Measurements from ENCODE around the gene CNTNAP5. TPM values are rescaled to one million over a fixed set of nuclear protein-coding genes. Genes with fewer than 3 reads are reported as not detected.

Gene CNTNAP5
- total and polyA plus RNA-seq, 9 of the 15 experiments (the other 6 are each of a cell fraction or from before 2014, with no cell fraction given), result not detected

DNA sequence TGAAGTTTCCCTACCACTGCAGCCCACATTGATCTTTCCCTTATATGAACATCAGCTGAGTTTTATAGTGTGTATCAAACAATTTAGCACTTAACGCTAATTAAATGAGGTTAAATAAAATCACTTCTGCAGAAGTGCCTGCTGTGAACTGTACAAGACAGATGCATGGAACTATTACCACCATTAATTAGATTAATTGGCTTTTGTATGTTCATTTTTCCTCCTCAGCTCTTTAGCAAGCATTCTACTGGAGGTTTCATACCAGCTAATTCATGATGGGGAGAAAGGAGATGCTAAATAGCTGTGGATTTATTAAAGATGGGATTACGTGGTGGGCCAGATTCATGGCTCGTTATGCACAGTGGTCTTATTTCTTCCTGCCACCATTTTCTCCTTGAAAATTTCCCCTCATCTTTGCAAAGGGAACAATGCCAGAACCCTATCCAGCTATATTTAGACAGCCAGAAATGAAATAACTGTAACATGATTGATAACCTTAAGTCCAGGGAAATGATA, 96.7 kb downstream of the CNTNAP5 start:
- BruUV-seq (replicated peaks), result no TSS peak
- 0% methylated on average over 3 of the region's 3 CpGs for WGBS (ENCODE audit: insufficient coverage, low coverage, missing lambda C conversion rate)
- intact Hi-C loops (cut with micrococcal nuclease), result no loop called here
- POLR2A ChIA-PET, result no interaction called here
- DNase-seq (ENCODE audit: extremely low read depth in 1 of 4, low spot score in 3 of 4) (no peak), FAIRE-seq (no peak), ATAC-seq (no peak)
- Histone ChIP-seq H3K27ac (ENCODE audit: extremely low read depth, low read depth, low read length) (no peak overlapping the region), H3K4me3 (no peak overlapping the region), H2AFZ (ENCODE audit: low read depth, low read length) (no peak overlapping the region), H3K36me3 (ENCODE audit: control insufficient read depth, insufficient read depth, low read length) (no peaks in the 10 kb centered on the region), H3K4me2 (ENCODE audit: insufficient read depth, low read length) (no peak overlapping the region), H3K27me3 (ENCODE audit: control insufficient read depth in 2 of 2, insufficient read depth in 2 of 2, low read length in 2 of 2) (no peaks in the 10 kb centered on the region), H3K9me1 (ENCODE audit: control insufficient read depth, insufficient read depth, low read length) (no peaks in the 10 kb centered on the region), H4K20me1 (replicated peaks; ENCODE audit: control insufficient read depth, insufficient read depth, low read length) (no peaks in the 10 kb centered on the region), H3K9me3 (replicated peaks; ENCODE audit: control insufficient read depth, insufficient read depth, low read depth, low read length) (no peaks in the 10 kb centered on the region), H3K79me2 (ENCODE audit: control insufficient read depth, insufficient read depth, low read length) (no peaks in the 10 kb centered on the region), H3K9ac (ENCODE audit: insufficient read depth in 1 of 2, low read depth in 2 of 2, low read length in 2 of 2) (no peak overlapping the region), H3K4me1 (replicated peaks in 1 of 2; ENCODE audit: control insufficient read depth in 2 of 2, insufficient read depth in 2 of 2, low read length in 2 of 2) (no peaks in the 10 kb centered on the region)
- no peak for TF ChIP-seq ZNF717 (CRISPR knock-in tag; IDR thresholded peaks at IDR 0.05)
- TF ChIP-seq RAD21 (CRISPR knock-in tag; conservative IDR thresholded peaks at IDR 0.05 in 1 of 2, IDR thresholded peaks at IDR 0.05 in 1 of 2), result no peak
- no peak for TF ChIP-seq CBX8 (IDR thresholded peaks at IDR 0.05; ENCODE audit: borderline replicate concordance, extremely low read depth, low read depth, low read length, poor library complexity, severe bottlenecking)
- TF ChIP-seq, protein P1, sequence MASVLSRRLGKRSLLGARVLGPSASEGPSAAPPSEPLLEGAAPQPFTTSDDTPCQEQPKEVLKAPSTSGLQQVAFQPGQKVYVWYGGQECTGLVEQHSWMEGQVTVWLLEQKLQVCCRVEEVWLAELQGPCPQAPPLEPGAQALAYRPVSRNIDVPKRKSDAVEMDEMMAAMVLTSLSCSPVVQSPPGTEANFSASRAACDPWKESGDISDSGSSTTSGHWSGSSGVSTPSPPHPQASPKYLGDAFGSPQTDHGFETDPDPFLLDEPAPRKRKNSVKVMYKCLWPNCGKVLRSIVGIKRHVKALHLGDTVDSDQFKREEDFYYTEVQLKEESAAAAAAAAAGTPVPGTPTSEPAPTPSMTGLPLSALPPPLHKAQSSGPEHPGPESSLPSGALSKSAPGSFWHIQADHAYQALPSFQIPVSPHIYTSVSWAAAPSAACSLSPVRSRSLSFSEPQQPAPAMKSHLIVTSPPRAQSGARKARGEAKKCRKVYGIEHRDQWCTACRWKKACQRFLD (CRISPR knock-in tag; IDR thresholded peaks at IDR 0.05), result no peak
- TF ChIP-seq BCL6 (CRISPR knock-in tag; IDR thresholded peaks at IDR 0.05), result no peak
- no peak for TF ChIP-seq ZNF785 (CRISPR knock-in tag; IDR thresholded peaks at IDR 0.05)
- no peak for TF ChIP-seq FOXK2 (conservative IDR thresholded peaks at IDR 0.05 in 1 of 2, IDR thresholded peaks at IDR 0.05 in 1 of 2; ENCODE audit: low read depth in 2 of 2)
- no peak for TF ChIP-seq BHLHE40 (IDR thresholded peaks at IDR 0.05; ENCODE audit: low read length)
- TF ChIP-seq ELF4 (CRISPR knock-in tag; IDR thresholded peaks at IDR 0.05), result no peak
- TF ChIP-seq TFAM (CRISPR knock-in tag; conservative IDR thresholded peaks at IDR 0.05), result no peak
- TF ChIP-seq, protein P2, sequence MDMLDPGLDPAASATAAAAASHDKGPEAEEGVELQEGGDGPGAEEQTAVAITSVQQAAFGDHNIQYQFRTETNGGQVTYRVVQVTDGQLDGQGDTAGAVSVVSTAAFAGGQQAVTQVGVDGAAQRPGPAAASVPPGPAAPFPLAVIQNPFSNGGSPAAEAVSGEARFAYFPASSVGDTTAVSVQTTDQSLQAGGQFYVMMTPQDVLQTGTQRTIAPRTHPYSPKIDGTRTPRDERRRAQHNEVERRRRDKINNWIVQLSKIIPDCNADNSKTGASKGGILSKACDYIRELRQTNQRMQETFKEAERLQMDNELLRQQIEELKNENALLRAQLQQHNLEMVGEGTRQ (CRISPR knock-in tag; IDR thresholded peaks at IDR 0.05), result no peak
- no peak for TF ChIP-seq ZSCAN29 (IDR thresholded peaks at IDR 0.05)
- no peak for TF ChIP-seq KHSRP (IDR thresholded peaks at IDR 0.05)
- CTCF ChIA-PET (ENCODE audit: low intra/inter-chr PET ratio), result no interaction called here
- in situ Hi-C loops (cut with MboI), result no loop called here

Measured in K562 (cell line).